Colonic mucosa (tissue), 4 donors: ENCODE measurements around the gene CNTN2. TPM values are rescaled to one million over a fixed set of nuclear protein-coding genes. Genes with fewer than 3 reads are reported as not detected.

Experiments used
- DNase-seq: peaks from one replicate; pipeline ENCODE4 v3.0.0-alpha.2; 2020
- H3K27ac ChIP-seq: fragments of 200-600 bp; one replicate; pipeline ENCODE4 v1.8.0; 2021
- H3K27me3 ChIP-seq: fragments of 200-600 bp; one replicate; pipeline ENCODE4 v1.8.0; 2021
- H3K36me3 ChIP-seq: fragments of 200-600 bp; one replicate; pipeline ENCODE4 v1.8.0; 2021
- H3K4me1 ChIP-seq: fragments of 200-600 bp; one replicate; pipeline ENCODE4 v1.8.0; 2021; ENCODE audit warnings: mild to moderate bottlenecking
- H3K4me3 ChIP-seq: fragments of 200-600 bp; one replicate; pipeline ENCODE4 v1.8.0; 2021
- H3K9ac ChIP-seq, 2 donors: one replicate each; pipeline ENCODE4 v1.7.0; 2013; ENCODE audit warnings: control low read depth in 2 of 2, low read depth in 2 of 2, low read length in 2 of 2
- H3K9me3 ChIP-seq: fragments of 200-600 bp; one replicate; pipeline ENCODE4 v1.8.0; 2021
- CTCF ChIP-seq: fragments of 200-600 bp; IDR thresholded peaks from one replicate; pipeline ENCODE4 v1.8.0; 2022; ENCODE audit warnings: antibody characterized with exemption, mild to moderate bottlenecking
- intact Hi-C: fragments of 100-400 bp; cut with DNase I; formaldehyde crosslinking; loops from one replicate; pipeline ENCODE4 v1.14.1; 2022
- total RNA-seq, 2 donors: library from RNA; stranded (reverse); fragmentation: NEBNext Ultra II Directional in 1 of 2; extraction: Animal tissue kit (Norgen Biotek cat#: 25700) in 1 of 2; gene quantifications; one replicate each; pipeline ENCODE4 v1.2.1, GENCODE V29; 2021
- donor health status: healthy.
- donor health status: DM: no; HTN: no; CAD: no.
- donor health status: DM: no; HTN: no; CAD: no.

Gene CNTN2
- total RNA-seq, 2 donors from 2014 or later: 0.20 to 1.4 TPM

GRCh38 chr1:205041998-205042910 is 758 bp upstream of the CNTN2 start:
- no peaks in the 10 kb centered on the region for H3K9me3 ChIP-seq
- H3K27ac ChIP-seq: no peak overlapping the region
- no peaks in the 10 kb centered on the region for H3K36me3 ChIP-seq
- no peak for TF ChIP-seq CTCF
- DNase-seq: no peak
- no peak overlapping the region for H3K9ac ChIP-seq
- intact Hi-C loops: no loop called here
- peaks cover 25% of the 10 kb centered on the region for H3K27me3 ChIP-seq
- H3K4me3 ChIP-seq: no peak overlapping the region
- H3K4me1 ChIP-seq: no peaks in the 10 kb centered on the region

- Histone ChIP-seq H3K4me1 (no peaks in the 10 kb centered on the region), H3K9me3 (no peaks in the 10 kb centered on the region), H3K9ac (no peak overlapping the region), H3K27me3 (peaks cover 25% of the 10 kb centered on the region), H3K27ac (no peak overlapping the region), H3K36me3 (no peaks in the 10 kb centered on the region), H3K4me3 (no peak overlapping the region)
- no peak for TF ChIP-seq CTCF
- no peak for DNase-seq
- intact Hi-C loops: no loop called here
These were observed 854 bp downstream of the CNTN2 start for GRCh38 chr1:205043866-205044265.

- no peak overlapping the region for H3K27ac ChIP-seq
- TF ChIP-seq CTCF: no peak
These were observed 1.7 kb downstream of the CNTN2 start for GRCh38 chr1:205044741-205045140.

GRCh38 chr1:205045146-205045545 is 2.1 kb downstream of the CNTN2 start:
- no peak for TF ChIP-seq CTCF
- Histone ChIP-seq H3K36me3 (no peaks in the 10 kb centered on the region), H3K4me1 (no peaks in the 10 kb centered on the region), H3K27ac (no peak overlapping the region), H3K4me3 (no peak overlapping the region), H3K9ac (no peak overlapping the region), H3K27me3 (peaks cover 25% of the 10 kb centered on the region), H3K9me3 (no peaks in the 10 kb centered on the region)
- intact Hi-C loops: no loop called here
- no peak for DNase-seq

More at GRCh38 chr1:205044741-205045140, 1.7 kb downstream of the CNTN2 start:
- intact Hi-C loops: no loop called here
- H3K4me1 ChIP-seq: no peaks in the 10 kb centered on the region
- H3K4me3 ChIP-seq: no peak overlapping the region
- H3K36me3 ChIP-seq: no peaks in the 10 kb centered on the region
- H3K27me3 ChIP-seq: peaks cover 25% of the 10 kb centered on the region
- DNase-seq: no peak
- no peaks in the 10 kb centered on the region for H3K9me3 ChIP-seq
- no peak overlapping the region for H3K9ac ChIP-seq

GRCh38 chr1:205046870-205047269 is 3.9 kb downstream of the CNTN2 start:
- DNase-seq: no peak
- Histone ChIP-seq H3K27me3 (peaks cover 24% of the 10 kb centered on the region), H3K4me1 (no peaks in the 10 kb centered on the region), H3K9me3 (no peaks in the 10 kb centered on the region), H3K36me3 (no peaks in the 10 kb centered on the region), H3K4me3 (no peak overlapping the region), H3K9ac (no peak overlapping the region), H3K27ac (no peak overlapping the region)
- TF ChIP-seq CTCF: no peak
- intact Hi-C loops: no loop called here
